Endothelial cell of umbilical vein (primary cell): Measurements from ENCODE around the gene COL26A1. TPM values are rescaled to one million over a fixed set of nuclear protein-coding genes. Genes with fewer than 3 reads are reported as not detected.

ENCODE experiments used
- BruUV-seq: library from RNA; stranded (reverse); fragments of 400-500 nt; replicated peaks from 2 replicates; lab custom pipeline; 2021; lab: Mats Ljungman, UMichigan
- CTCF ChIA-PET: fragments of 300-600, 350-600 bp; sonication (Branson Sonifier 250); formaldehyde crosslinking; loops from one replicate; lab custom pipeline; 2021; ENCODE audit warnings: antibody characterized with exemption, inconsistent platforms; lab: Charles Lee
- POLR2A ChIA-PET: fragments of 300-600, 350-600 bp; sonication (Branson Sonifier 250); formaldehyde crosslinking; loops from one replicate; lab custom pipeline; 2021; ENCODE audit warnings: antibody characterized with exemption, inconsistent platforms; lab: Charles Lee
- DNase-seq: peaks from one replicate; pipeline ENCODE4 v3.0.0-alpha.2; 2011; ENCODE audit warnings: low read depth, low spot score
- FAIRE-seq: peaks from 2 replicates; lab custom pipeline; 2011; peaks lifted over from hg19 to GRCh38; lab: Jason Lieb, UNC
- H2AFZ ChIP-seq: 2 replicates; pipeline ENCODE4 v1.6.0; 2012; ENCODE audit warnings: low read depth, low read length, control low read depth, inconsistent platforms
- H3K27ac ChIP-seq: 2 replicates; pipeline ENCODE4 v1.5.1; 2011; ENCODE audit warnings: low read depth, mild to moderate bottlenecking, control low read depth, low read length, moderate library complexity; ENCODE audit not compliant: insufficient read depth
- H3K27me3 ChIP-seq, 2 experiments: 2 replicates each; pipeline versions ENCODE4 v1.6.0 to v1.6.1; 2011; ENCODE audit warnings: low read length in 2 of 2, mixed read lengths in 1 of 2; ENCODE audit not compliant: control insufficient read depth in 2 of 2, insufficient read depth in 2 of 2
- H3K36me3 ChIP-seq, 2 experiments: 2 replicates in 1 of 2; 3 replicates in 1 of 2; pipeline ENCODE4 v1.5.1; 2011; ENCODE audit warnings: low read length in 2 of 2, mild to moderate bottlenecking in 1 of 2, moderate library complexity in 1 of 2; ENCODE audit not compliant: control insufficient read depth in 2 of 2, insufficient read depth in 2 of 2; ENCODE audit errors: extremely low read depth in 1 of 2
- H3K4me1 ChIP-seq: 3 replicates; pipeline ENCODE4 v1.5.1; 2011; ENCODE audit warnings: mild to moderate bottlenecking, low read length; ENCODE audit not compliant: control insufficient read depth, insufficient read depth; ENCODE audit errors: extremely low read depth
- H3K4me2 ChIP-seq: 2 replicates; pipeline ENCODE4 v1.6.1; 2011; ENCODE audit warnings: low read length, control low read depth, mixed read lengths; ENCODE audit not compliant: insufficient read depth
- H3K4me3 ChIP-seq, 3 experiments: fragments of 200-600 bp in 1 of 3; sonication (generic), shearing (Covaris generic) in 1 of 3; replicated peaks in 1 of 3; 2 replicates each; pipeline ENCODE4 v1.5.1; 2011 to 2016; ENCODE audit warnings: control low read depth in 3 of 3, low read length in 3 of 3, mild to moderate bottlenecking in 2 of 3, inconsistent platforms in 1 of 3, low read depth in 1 of 3, moderate library complexity in 1 of 3; ENCODE audit not compliant: insufficient read depth in 1 of 3
- H3K79me2 ChIP-seq: 2 replicates; pipeline ENCODE4 v1.6.0; 2012; ENCODE audit warnings: low read length, inconsistent platforms; ENCODE audit not compliant: control insufficient read depth, insufficient read depth
- H3K9ac ChIP-seq: replicated peaks from 2 replicates; pipeline ENCODE3; 2011; ENCODE audit warnings: low read length, control low read depth; ENCODE audit not compliant: insufficient read depth; ENCODE audit errors: extremely low read depth
- H3K9me1 ChIP-seq: replicated peaks from 3 replicates; pipeline ENCODE4 v1.6.0; 2011; ENCODE audit warnings: mild to moderate bottlenecking, low read length; ENCODE audit not compliant: control insufficient read depth, insufficient read depth; ENCODE audit errors: extremely low read depth
- H3K9me3 ChIP-seq: replicated peaks from 2 replicates; pipeline ENCODE4 v1.5.1; 2012; ENCODE audit warnings: low read length, inconsistent platforms; ENCODE audit not compliant: control insufficient read depth, insufficient read depth
- H4K20me1 ChIP-seq: replicated peaks from 2 replicates; pipeline ENCODE3; 2011; ENCODE audit warnings: mild to moderate bottlenecking, low read length; ENCODE audit not compliant: control insufficient read depth, insufficient read depth; ENCODE audit errors: extremely low read depth
- CTCF ChIP-seq, 2 donors: IDR thresholded peaks; 1 replicate in 1 of 2; 2 replicates in 1 of 2; pipeline ENCODE4 v1.5.1; 2011; ENCODE audit warnings: low read length in 2 of 2, mild to moderate bottlenecking in 2 of 2, moderate library complexity in 2 of 2, control low read depth in 1 of 2, inconsistent platforms in 1 of 2, low read depth in 1 of 2; ENCODE audit not compliant: insufficient read depth in 1 of 2; ENCODE audit errors: extremely low read depth in 1 of 2
- EZH2 ChIP-seq: IDR thresholded peaks from 2 replicates; pipeline ENCODE4 v1.6.1; 2012; ENCODE audit warnings: borderline replicate concordance, low read depth, mild to moderate bottlenecking, moderate library complexity, low read length, inconsistent platforms; ENCODE audit not compliant: severe bottlenecking
- FOS ChIP-seq: IDR thresholded peaks from 2 replicates; pipeline ENCODE4 v1.6.1; 2011; ENCODE audit warnings: mild to moderate bottlenecking, low read length, moderate library complexity, borderline replicate concordance; ENCODE audit not compliant: insufficient read depth
- JUN ChIP-seq: IDR thresholded peaks from 2 replicates; pipeline ENCODE4 v1.6.1; 2011; ENCODE audit warnings: borderline replicate concordance, low read depth; ENCODE audit not compliant: insufficient read length, insufficient read depth
- MYC ChIP-seq: IDR thresholded peaks from one replicate; pipeline ENCODE4 v1.6.1; 2011; ENCODE audit warnings: mild to moderate bottlenecking, low read depth, low read length
- POLR2A ChIP-seq: IDR thresholded peaks from 2 replicates; pipeline ENCODE4 v1.6.1; 2012; ENCODE audit warnings: low read depth, mild to moderate bottlenecking, control low read depth, low read length
- POLR2AphosphoS5 ChIP-seq: IDR thresholded peaks from 2 replicates; pipeline ENCODE4 v1.6.1; 2012; ENCODE audit warnings: low read depth, mild to moderate bottlenecking, control low read depth, low read length, moderate library complexity; ENCODE audit not compliant: insufficient read depth
- dilution Hi-C: fragments of 300-500 bp; cut with MboI; formaldehyde crosslinking; loops from one replicate; pipeline ENCODE4 v1.15.0; 2019; ENCODE audit warnings: low sequenced_read_pairs; ENCODE audit not compliant: extremely low pct_ligation_motif_present
- intact Hi-C: fragments of 100-400 bp; cut with micrococcal nuclease; formaldehyde crosslinking; loops from one replicate; pipeline ENCODE4 v1.10.0; 2022
- polyA plus RNA-seq, 4 experiments: library from polyadenylated mRNA; depleted of rRNA in 3 of 4; stranded (reverse) in 3 of 4; unstranded in 1 of 4; fragments of >200 nt; gene quantifications; 2 replicates each; pipeline versions ENCODE4 v1.2.1 to v1.2.3, GENCODE V29; 2011 to 2012; ENCODE audit warnings: missing spikeins in 1 of 4
- total RNA-seq: library from RNA; stranded (reverse); gene quantifications from 2 replicates; pipeline ENCODE4 v1.2.3, GENCODE V29; 2021
- TF ChIP-seq, protein P1 (sequence below): IDR thresholded peaks from 2 replicates; pipeline ENCODE4 v1.6.1; 2011; ENCODE audit not compliant: insufficient read depth, insufficient read length

Gene COL26A1
- total and polyA plus RNA-seq, 2 donors (not counting 3 experiments of a cell fraction or from before 2014, with no cell fraction given), result not detected

GRCh38 chr7:101377189-101377736, 14.6 kb downstream of the COL26A1 start:
- H3K27me3 ChIP-seq, result peaks cover 13 to 17% of the 10 kb centered on the region in 2 experiments

More at GRCh38 chr7:101377189-101377736, 14.6 kb downstream of the COL26A1 start:
- Histone ChIP-seq H3K4me3 (no peak overlapping the region), H3K79me2 (no peaks in the 10 kb centered on the region), H3K27ac (no peak overlapping the region), H3K9me3 (no peaks in the 10 kb centered on the region), H4K20me1 (no peaks in the 10 kb centered on the region), H3K4me1 (no peaks in the 10 kb centered on the region), H3K4me2 (no peak overlapping the region), H2AFZ (no peak overlapping the region), H3K9me1 (no peaks in the 10 kb centered on the region), H3K9ac (no peak overlapping the region), H3K36me3 (no peaks in the 10 kb centered on the region)
- TF ChIP-seq EZH2, result no peak
- no peak for TF ChIP-seq FOS
- TF ChIP-seq CTCF (IDR thresholded peaks at IDR 0.05; ENCODE audit: extremely low read depth in 1 of 2, insufficient read depth in 1 of 2, low read depth in 1 of 2, low read length in 2 of 2), result no peak
- TF ChIP-seq MYC, result no peak
- TF ChIP-seq, protein P1, sequence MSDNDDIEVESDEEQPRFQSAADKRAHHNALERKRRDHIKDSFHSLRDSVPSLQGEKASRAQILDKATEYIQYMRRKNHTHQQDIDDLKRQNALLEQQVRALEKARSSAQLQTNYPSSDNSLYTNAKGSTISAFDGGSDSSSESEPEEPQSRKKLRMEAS, result no peak
- no peak for TF ChIP-seq JUN
- no peak for TF ChIP-seq POLR2A
- no peak for TF ChIP-seq POLR2AphosphoS5
- CTCF ChIA-PET, result interaction anchor here (1.2 to 1.6 kb wide), 3 partner anchors 10 to 14 kb away, joined by 4 to 5 read pairs (median 4); partner anchors contain the start of gene COL26A1
- no TSS peak for BruUV-seq
- intact Hi-C loops, result no loop called here
- dilution Hi-C loops, result no loop called here
- POLR2A ChIA-PET, result no interaction called here
- no peak for FAIRE-seq
- DNase-seq, result no peak
